HepG2 (cell line): ENCODE data around the gene CUL9. TPM values are rescaled to one million over a fixed set of nuclear protein-coding genes. Genes with fewer than 3 reads are reported as not detected.

Source experiments
- ATAC-seq: fragments of 200-7000 bp; cut with Tn5 transposase; 3 replicates; pipeline ENCODE4 v1.9.1; 2020; ENCODE audit warnings: mild to moderate bottlenecking, moderate library complexity
- BruUV-seq: library from RNA; stranded (reverse); fragments of 400-500 nt; replicated peaks from 2 replicates; lab custom pipeline; 2021; lab: Mats Ljungman, UMichigan
- CTCF ChIA-PET: fragments of 300-600 bp; formaldehyde crosslinking; extraction: SDS; loops from one replicate; lab custom pipeline; 2021; ENCODE audit warnings: low total read pairs, inconsistent platforms, low intra/inter-chr PET ratio; lab: Yijun Ruan, JAX
- POLR2A ChIA-PET: fragments of 350-600 bp; sonication (Branson Sonifier 250); formaldehyde crosslinking; loops from one replicate; lab custom pipeline; 2020; ENCODE audit warnings: antibody characterized with exemption, inconsistent platforms; lab: Yijun Ruan, JAX
- DNase-seq: peaks from one replicate; pipeline ENCODE4 v3.0.0-alpha.2; 2015; ENCODE audit warnings: low spot score
- FAIRE-seq: peaks from 3 replicates; lab custom pipeline; 2011; peaks lifted over from hg19 to GRCh38; lab: Jason Lieb, UNC
- H2AFZ ChIP-seq: one replicate; pipeline ENCODE4 v1.6.1; 2011; ENCODE audit warnings: low read length, inconsistent platforms
- H3K27ac ChIP-seq: fragments of 300-600 bp; 3 replicates; pipeline ENCODE4 v1.8.0; 2011; ENCODE audit warnings: mixed run types, mild to moderate bottlenecking, mixed read lengths, low read length, inconsistent platforms; ENCODE audit not compliant: insufficient read depth; ENCODE audit errors: extremely low read length
- H3K27me3 ChIP-seq, 2 experiments: fragments of 200-600 bp in 1 of 2; 2 replicates in 1 of 2; 3 replicates in 1 of 2; pipeline versions ENCODE4 v1.6.0 to v1.8.0; 2011; ENCODE audit warnings: low read length in 2 of 2, mild to moderate bottlenecking in 2 of 2, moderate library complexity in 2 of 2, inconsistent platforms in 1 of 2; ENCODE audit not compliant: insufficient read depth in 2 of 2, control insufficient read depth in 1 of 2
- H3K36me3 ChIP-seq, 2 experiments: fragments of 200-600 bp in 1 of 2; replicated peaks in 1 of 2; 2 replicates in 1 of 2; 3 replicates in 1 of 2; pipeline versions ENCODE4 v1.5.1 to v1.8.0; 2011; ENCODE audit warnings: low read length in 2 of 2, inconsistent platforms in 1 of 2; ENCODE audit not compliant: insufficient read depth in 2 of 2, control insufficient read depth in 1 of 2
- H3K4me1 ChIP-seq: 2 replicates; pipeline ENCODE4 v1.5.1; 2012; ENCODE audit warnings: low read length, inconsistent platforms; ENCODE audit not compliant: insufficient read depth
- H3K4me2 ChIP-seq: 2 replicates; pipeline ENCODE4 v1.6.0; 2011; ENCODE audit warnings: low read depth, low read length, inconsistent platforms
- H3K4me3 ChIP-seq, 3 experiments: fragments of 200-600 bp in 1 of 3; sonication (generic), shearing (Covaris generic) in 1 of 3; replicated peaks in 1 of 3; 2 replicates each; pipeline ENCODE4 v1.5.1; 2011 to 2016; ENCODE audit warnings: low read length in 3 of 3, inconsistent platforms in 2 of 3, low read depth in 2 of 3, mild to moderate bottlenecking in 2 of 3, control low read depth in 1 of 3, mixed read lengths in 1 of 3; ENCODE audit not compliant: insufficient read depth in 1 of 3
- H3K79me2 ChIP-seq: one replicate; pipeline ENCODE4 v1.6.1; 2011; ENCODE audit warnings: low read length, inconsistent platforms; ENCODE audit not compliant: insufficient read depth
- H3K9ac ChIP-seq: 2 replicates; pipeline ENCODE4 v1.6.0; 2011; ENCODE audit warnings: mild to moderate bottlenecking, low read depth, low read length, inconsistent platforms; ENCODE audit not compliant: insufficient read depth
- H3K9me3 ChIP-seq: 2 replicates; pipeline ENCODE4 v1.5.1; 2012; ENCODE audit warnings: mild to moderate bottlenecking, low read length
- H4K20me1 ChIP-seq: 2 replicates; pipeline ENCODE4 v1.6.0; 2011; ENCODE audit warnings: inconsistent platforms, mild to moderate bottlenecking, low read length, moderate library complexity; ENCODE audit not compliant: insufficient read depth
- MLLT10 ChIP-seq: sonication (generic); formaldehyde crosslinking; IDR thresholded peaks from 2 replicates; pipeline ENCODE4 v1.4.0; 2020; ENCODE audit warnings: missing genetic modification reagents
- POLR2G ChIP-seq: fragments of 200-400 bp; formaldehyde crosslinking; IDR thresholded peaks from 2 replicates; pipeline ENCODE4 v1.6.1; 2018; ENCODE audit warnings: mild to moderate bottlenecking, low read depth, low read length, moderate library complexity
- REL ChIP-seq: sonication (generic); formaldehyde crosslinking; conservative IDR thresholded peaks from 2 replicates; pipeline ENCODE4 v1.8.0; 2022; ENCODE audit warnings: mild to moderate bottlenecking, missing genetic modification reagents, moderate library complexity
- RFX3 ChIP-seq: IDR thresholded peaks from 2 replicates; pipeline ENCODE4 v1.6.1; 2016; ENCODE audit warnings: missing biosample characterization, missing genetic modification reagents
- SP140L ChIP-seq: sonication (generic); formaldehyde crosslinking; IDR thresholded peaks from 2 replicates; pipeline ENCODE4 v1.4.0; 2020; ENCODE audit warnings: missing genetic modification reagents, borderline replicate concordance
- TOE1 ChIP-seq: sonication (generic); formaldehyde crosslinking; IDR thresholded peaks from 2 replicates; pipeline ENCODE4 v1.4.0; 2020; ENCODE audit warnings: mild to moderate bottlenecking, missing genetic modification reagents
- ZBTB7A ChIP-seq: sonication (generic); formaldehyde crosslinking; IDR thresholded peaks from 2 replicates; pipeline ENCODE4 v1.8.0; 2022; ENCODE audit warnings: mild to moderate bottlenecking, missing genetic modification reagents
- ZNF17 ChIP-seq: sonication (generic); formaldehyde crosslinking; IDR thresholded peaks from 2 replicates; pipeline ENCODE4 v1.5.0; 2020; ENCODE audit warnings: mild to moderate bottlenecking, missing genetic modification reagents
- ZNF704 ChIP-seq: sonication (generic); formaldehyde crosslinking; IDR thresholded peaks from 2 replicates; pipeline ENCODE4 v1.8.1; 2023; ENCODE audit warnings: mild to moderate bottlenecking, inconsistent platforms, moderate library complexity, missing genetic modification reagents, borderline replicate concordance
- WGBS: methylation state at CpG from one replicate; pipeline ENCODE4 v1.1.6; 2017; ENCODE audit warnings: low lambda C conversion rate; 5-methylcytosine and 5-hydroxymethylcytosine counted together
- in situ Hi-C: cut with HindIII; loops from 2 replicates; pipeline ENCODE4 v1.10.0; 2017; ENCODE audit warnings: low pct_unique_long_range_greater_than_20kb; ENCODE audit not compliant: extremely low pct_ligation_motif_present
- intact Hi-C: fragments of 100-400 bp; cut with micrococcal nuclease; formaldehyde crosslinking; loops from one replicate; pipeline ENCODE4 v1.10.0; 2022; ENCODE audit not compliant: unreplicated experiment
- polyA plus RNA-seq, 8 experiments: library from polyadenylated mRNA; depleted of rRNA in 3 of 8; stranded (reverse) in 7 of 8; unstranded in 1 of 8; fragments of >200 nt; fragmentation: Illumina TruSeq in 4 of 8; extraction: Trizol in 4 of 8; gene quantifications; 2 replicates each; pipeline versions ENCODE4 v1.2.1 to v1.2.3, GENCODE V29; 2011 to 2016; ENCODE audit warnings: low read depth in 4 of 8, missing spikeins in 1 of 8, mixed read lengths in 1 of 8; ENCODE audit not compliant: insufficient read depth in 1 of 8
- total RNA-seq, 5 experiments: library from RNA; depleted of rRNA; stranded (reverse); fragments of >200 nt; fragmentation: Illumina TruSeq; extraction: Trizol; gene quantifications; 2 replicates each; pipeline ENCODE4 v1.2.3, GENCODE V29; 2016; ENCODE audit warnings: low read depth in 1 of 5
- TF ChIP-seq, protein P1 (sequence below), 2 experiments: sonication (generic) in 1 of 2; formaldehyde crosslinking in 1 of 2; IDR thresholded peaks; 2 replicates each; pipeline versions ENCODE4 v1.4.0 to v1.6.1; 2016 to 2020; ENCODE audit warnings: borderline replicate concordance in 1 of 2, low read depth in 1 of 2, mild to moderate bottlenecking in 1 of 2, missing genetic modification reagents in 1 of 2
- TF ChIP-seq, protein P2 (sequence below): sonication (generic); formaldehyde crosslinking; IDR thresholded peaks from 2 replicates; pipeline ENCODE4 v1.9.0; 2021; ENCODE audit warnings: missing genetic modification reagents, borderline replicate concordance
- TF ChIP-seq, protein P3 (sequence below): IDR thresholded peaks from 2 replicates; pipeline ENCODE4 v1.6.1; 2018; ENCODE audit warnings: missing genetic modification reagents, mild to moderate bottlenecking, missing compliant biosample characterization
- TF ChIP-seq, protein P4 (sequence below): sonication (generic); formaldehyde crosslinking; IDR thresholded peaks from 2 replicates; pipeline ENCODE4 v1.8.0; 2022; ENCODE audit warnings: missing genetic modification reagents, low read depth, mild to moderate bottlenecking, borderline replicate concordance

CUL9 gene
- total and polyA plus RNA-seq, 2 of the 13 experiments (the other 11 are each of a cell fraction or from before 2014, with no cell fraction given): 11.4 to 13.7 TPM

DNA sequence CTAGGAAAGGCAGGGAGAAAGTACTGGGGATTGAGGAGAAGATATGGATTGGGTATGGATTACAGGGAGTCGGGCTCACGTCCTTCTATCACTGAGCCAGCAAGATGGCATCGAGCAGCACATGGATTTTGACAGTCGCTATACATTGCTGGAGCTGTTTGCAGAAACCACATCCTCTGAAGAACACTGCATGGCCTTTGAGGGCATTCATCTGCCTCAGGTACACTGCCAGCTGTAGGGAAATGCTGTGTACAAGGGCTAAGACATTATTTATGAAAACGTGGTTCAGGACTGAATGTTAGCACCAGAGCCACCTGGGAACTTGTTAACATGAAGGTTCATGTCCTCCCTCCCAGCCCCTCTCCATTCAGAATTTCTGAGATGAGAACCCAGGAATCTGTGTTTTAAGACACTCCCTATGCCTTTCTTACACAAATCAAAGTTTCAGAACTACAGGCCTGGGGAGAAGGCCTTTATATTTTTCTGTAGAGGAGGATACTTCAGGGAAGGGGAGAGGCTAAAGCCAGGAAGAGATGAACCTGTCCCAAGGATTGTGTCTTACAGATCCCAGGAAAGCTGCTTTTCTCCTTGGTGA lies 3.5 kb downstream of the CUL9 start (continued):
- TF ChIP-seq, protein P1, sequence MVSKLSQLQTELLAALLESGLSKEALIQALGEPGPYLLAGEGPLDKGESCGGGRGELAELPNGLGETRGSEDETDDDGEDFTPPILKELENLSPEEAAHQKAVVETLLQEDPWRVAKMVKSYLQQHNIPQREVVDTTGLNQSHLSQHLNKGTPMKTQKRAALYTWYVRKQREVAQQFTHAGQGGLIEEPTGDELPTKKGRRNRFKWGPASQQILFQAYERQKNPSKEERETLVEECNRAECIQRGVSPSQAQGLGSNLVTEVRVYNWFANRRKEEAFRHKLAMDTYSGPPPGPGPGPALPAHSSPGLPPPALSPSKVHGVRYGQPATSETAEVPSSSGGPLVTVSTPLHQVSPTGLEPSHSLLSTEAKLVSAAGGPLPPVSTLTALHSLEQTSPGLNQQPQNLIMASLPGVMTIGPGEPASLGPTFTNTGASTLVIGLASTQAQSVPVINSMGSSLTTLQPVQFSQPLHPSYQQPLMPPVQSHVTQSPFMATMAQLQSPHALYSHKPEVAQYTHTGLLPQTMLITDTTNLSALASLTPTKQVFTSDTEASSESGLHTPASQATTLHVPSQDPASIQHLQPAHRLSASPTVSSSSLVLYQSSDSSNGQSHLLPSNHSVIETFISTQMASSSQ (IDR thresholded peaks at IDR 0.05; ENCODE audit: low read depth): no peak
- TF ChIP-seq, protein P1 (CRISPR knock-in tag; IDR thresholded peaks at IDR 0.05; ENCODE audit: borderline replicate concordance): no peak
- TF ChIP-seq ZNF17 (CRISPR knock-in tag) (no peak), MLLT10 (CRISPR knock-in tag) (no peak), TOE1 (no peak), ZBTB7A (CRISPR knock-in tag) (no peak), RFX3 (no peak)
- TF ChIP-seq, all 625 proteins: peak for 0

GRCh38 chr6:43186019-43186418 lies 4.0 kb downstream of the CUL9 start:
- no peak overlapping the region for H3K4me2 ChIP-seq
- no peak for ATAC-seq
- H4K20me1 ChIP-seq: no peaks in the 10 kb centered on the region
- FAIRE-seq: no peak
- ChIA-PET POLR2A (no interaction called here), CTCF (no interaction called here)
- H3K79me2 ChIP-seq: no peaks in the 10 kb centered on the region
- no peaks in the 10 kb centered on the region for H3K9me3 ChIP-seq
- H3K9ac ChIP-seq: no peak overlapping the region
- intact Hi-C loops (no loop called here), in situ Hi-C loops (no loop called here)
- no peaks in the 10 kb centered on the region; a peak in 1 of 5 replicates for H3K27me3 ChIP-seq
- H3K4me1 ChIP-seq: peaks cover 26% of the 10 kb centered on the region
- no peak overlapping the region for H3K4me3 ChIP-seq
- BruUV-seq: no TSS peak
- peaks cover 6 to 7% of the 10 kb centered on the region in 2 experiments; a peak in 3 of 5 replicates for H3K36me3 ChIP-seq
- no peak overlapping the region for H2AFZ ChIP-seq
- 99% methylated on average over 14 of the region's 14 CpGs for WGBS
- H3K27ac ChIP-seq: no peak overlapping the region
- no peak for DNase-seq
- TF ChIP-seq, protein P2, sequence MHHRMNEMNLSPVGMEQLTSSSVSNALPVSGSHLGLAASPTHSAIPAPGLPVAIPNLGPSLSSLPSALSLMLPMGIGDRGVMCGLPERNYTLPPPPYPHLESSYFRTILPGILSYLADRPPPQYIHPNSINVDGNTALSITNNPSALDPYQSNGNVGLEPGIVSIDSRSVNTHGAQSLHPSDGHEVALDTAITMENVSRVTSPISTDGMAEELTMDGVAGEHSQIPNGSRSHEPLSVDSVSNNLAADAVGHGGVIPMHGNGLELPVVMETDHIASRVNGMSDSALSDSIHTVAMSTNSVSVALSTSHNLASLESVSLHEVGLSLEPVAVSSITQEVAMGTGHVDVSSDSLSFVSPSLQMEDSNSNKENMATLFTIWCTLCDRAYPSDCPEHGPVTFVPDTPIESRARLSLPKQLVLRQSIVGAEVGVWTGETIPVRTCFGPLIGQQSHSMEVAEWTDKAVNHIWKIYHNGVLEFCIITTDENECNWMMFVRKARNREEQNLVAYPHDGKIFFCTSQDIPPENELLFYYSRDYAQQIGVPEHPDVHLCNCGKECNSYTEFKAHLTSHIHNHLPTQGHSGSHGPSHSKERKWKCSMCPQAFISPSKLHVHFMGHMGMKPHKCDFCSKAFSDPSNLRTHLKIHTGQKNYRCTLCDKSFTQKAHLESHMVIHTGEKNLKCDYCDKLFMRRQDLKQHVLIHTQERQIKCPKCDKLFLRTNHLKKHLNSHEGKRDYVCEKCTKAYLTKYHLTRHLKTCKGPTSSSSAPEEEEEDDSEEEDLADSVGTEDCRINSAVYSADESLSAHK (CRISPR knock-in tag): no peak
- TF ChIP-seq REL (CRISPR knock-in tag): no peak
- TF ChIP-seq, protein P3, sequence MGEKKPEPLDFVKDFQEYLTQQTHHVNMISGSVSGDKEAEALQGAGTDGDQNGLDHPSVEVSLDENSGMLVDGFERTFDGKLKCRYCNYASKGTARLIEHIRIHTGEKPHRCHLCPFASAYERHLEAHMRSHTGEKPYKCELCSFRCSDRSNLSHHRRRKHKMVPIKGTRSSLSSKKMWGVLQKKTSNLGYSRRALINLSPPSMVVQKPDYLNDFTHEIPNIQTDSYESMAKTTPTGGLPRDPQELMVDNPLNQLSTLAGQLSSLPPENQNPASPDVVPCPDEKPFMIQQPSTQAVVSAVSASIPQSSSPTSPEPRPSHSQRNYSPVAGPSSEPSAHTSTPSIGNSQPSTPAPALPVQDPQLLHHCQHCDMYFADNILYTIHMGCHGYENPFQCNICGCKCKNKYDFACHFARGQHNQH: no peak
- TF ChIP-seq, protein P4, sequence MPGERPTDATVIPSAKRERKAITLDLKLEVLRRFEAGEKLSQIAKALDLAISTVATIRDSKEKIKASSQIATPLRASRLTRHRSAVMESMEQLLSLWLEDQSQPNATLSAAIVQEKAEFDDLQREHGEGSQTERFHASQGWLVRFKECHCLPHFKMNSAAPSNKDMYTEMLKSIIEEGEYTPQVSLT: no peak
- no peak for TF ChIP-seq SP140L (CRISPR knock-in tag)
- TF ChIP-seq POLR2G: no peak
- TF ChIP-seq ZNF704 (CRISPR knock-in tag): no peak
